ENCODE results near the gene RPUSD3.

- TF ChIP-seq CTCF (IDR thresholded peaks at IDR 0.05) (no peak), POLR2A (IDR thresholded peaks at IDR 0.05) (no peak)
These were observed 36.9 kb downstream of the RPUSD3 start for GRCh38 chr3:9806688-9807589.
